ENCODE data around the gene MMP8. TPM values are rescaled to one million over a fixed set of nuclear protein-coding genes. Genes with fewer than 3 reads are reported as not detected.
A peak's percentile ranks its signal among the peaks of the same experiment; 100 is the strongest.
"Not testable (repeated sequence)": the region's sequence is repeated elsewhere in the genome, so short reads cannot be mapped to it uniquely, and the experiment has no call there.

Gene MMP8, protein sequence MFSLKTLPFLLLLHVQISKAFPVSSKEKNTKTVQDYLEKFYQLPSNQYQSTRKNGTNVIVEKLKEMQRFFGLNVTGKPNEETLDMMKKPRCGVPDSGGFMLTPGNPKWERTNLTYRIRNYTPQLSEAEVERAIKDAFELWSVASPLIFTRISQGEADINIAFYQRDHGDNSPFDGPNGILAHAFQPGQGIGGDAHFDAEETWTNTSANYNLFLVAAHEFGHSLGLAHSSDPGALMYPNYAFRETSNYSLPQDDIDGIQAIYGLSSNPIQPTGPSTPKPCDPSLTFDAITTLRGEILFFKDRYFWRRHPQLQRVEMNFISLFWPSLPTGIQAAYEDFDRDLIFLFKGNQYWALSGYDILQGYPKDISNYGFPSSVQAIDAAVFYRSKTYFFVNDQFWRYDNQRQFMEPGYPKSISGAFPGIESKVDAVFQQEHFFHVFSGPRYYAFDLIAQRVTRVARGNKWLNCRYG
- total RNA-seq (ENCODE audit: insufficient read depth, low replicate concordance) = 1.4 TPM

DNA sequence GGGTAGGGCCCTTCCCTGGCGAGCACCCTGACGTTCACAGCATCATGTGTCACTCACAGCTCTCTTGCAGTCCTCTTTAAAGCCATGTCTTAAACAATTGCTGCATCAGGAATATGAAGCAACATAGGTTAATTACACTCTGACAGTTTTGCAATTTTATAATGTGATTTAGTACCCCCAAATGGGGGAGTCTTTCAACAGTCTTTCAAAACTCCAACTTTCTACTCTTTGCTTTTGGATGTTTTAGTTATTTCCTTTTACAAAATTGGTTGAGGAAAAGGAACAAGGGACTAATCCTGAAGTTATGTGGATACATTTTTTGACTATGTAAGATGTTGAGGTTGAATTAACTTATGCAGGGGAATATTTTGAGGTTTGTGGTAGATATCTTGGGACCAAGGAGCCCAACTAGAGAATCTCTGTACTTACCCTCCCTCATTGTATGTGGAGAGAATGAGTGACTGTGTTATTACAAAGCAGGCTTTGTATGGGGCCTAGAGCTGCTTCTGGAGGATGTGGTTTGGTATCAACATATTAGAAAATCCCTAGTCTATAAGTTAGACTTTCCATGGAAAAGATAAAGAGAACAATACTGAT, at the start of gene MMP8:
TSS of gene MMP8 (minus strand) at position 51 of the 597 bp plus-strand sequence. CDS start 99 bp downstream, outside the sequence.
- DNase-seq (ENCODE audit: low spot score) = no peak

GRCh38 chr11:102773386-102773785, 48.6 kb upstream of the MMP8 start:
- DNase-seq (ENCODE audit: low spot score) = peak; percentile 65

- no peak for DNase-seq (ENCODE audit: low spot score)
These were observed 46.6 kb upstream of the MMP8 start for GRCh38 chr11:102771351-102771750.

DNA sequence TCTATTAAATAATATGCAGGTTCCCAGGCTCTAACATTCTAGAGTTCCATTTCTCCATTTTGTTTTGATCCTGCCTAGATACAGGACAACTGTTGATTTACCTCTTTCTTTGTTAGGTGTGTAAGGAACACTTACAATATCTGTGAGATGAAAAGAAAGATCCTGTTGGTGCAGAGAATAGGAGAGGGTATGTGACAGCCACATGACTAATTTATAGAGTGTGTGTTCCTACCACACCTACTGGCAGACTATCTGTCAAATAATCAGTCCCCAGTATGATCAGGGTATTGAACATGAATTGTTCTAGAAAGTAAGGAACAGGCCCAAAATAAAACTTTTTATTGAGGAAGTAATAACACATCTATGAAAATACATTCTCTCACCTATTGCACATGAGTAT, 45.4 kb upstream of the MMP8 start:
- no peak for DNase-seq (ENCODE audit: low spot score)

DNA sequence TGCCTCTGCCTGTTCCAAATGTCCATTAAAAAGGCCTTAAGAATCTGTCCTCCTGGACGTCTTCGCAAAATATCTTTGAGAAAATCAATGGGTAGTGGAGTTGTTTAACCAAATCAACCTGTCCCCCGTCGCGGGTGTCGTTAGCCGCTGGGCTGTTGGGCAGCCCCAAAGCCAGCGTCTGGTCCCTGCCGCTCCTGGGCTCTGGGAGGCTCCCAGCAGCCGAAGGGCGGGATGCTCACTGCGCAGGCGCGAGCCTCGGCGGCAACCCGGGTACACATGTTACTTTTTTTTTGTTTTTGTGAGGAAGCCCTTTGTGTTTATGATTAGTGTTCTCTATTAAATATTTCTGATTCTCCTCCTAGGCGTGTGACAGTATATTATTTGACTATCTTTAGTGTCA, 43.0 kb upstream of the MMP8 start:
- DNase-seq (ENCODE audit: low spot score) = no peak

DNA sequence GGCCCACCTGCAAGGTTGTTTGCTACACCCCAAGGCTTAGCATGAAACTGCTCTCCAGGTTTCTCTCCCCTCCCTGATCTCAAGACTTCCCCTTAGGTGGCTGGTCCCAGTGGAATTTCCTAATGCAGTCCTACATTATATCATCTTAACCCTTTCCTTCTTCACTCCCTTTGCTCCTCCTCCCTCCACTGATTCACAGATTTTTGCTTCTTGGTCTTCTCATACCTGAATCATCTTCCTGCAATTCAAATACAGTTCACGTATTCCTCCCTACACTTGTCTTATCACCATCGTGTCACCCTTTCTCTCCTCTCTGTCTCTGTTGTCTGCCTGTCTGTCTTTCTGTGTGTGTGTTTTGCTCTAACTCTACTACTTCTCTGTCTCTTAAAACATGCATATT, 38.7 kb upstream of the MMP8 start:
- DNase-seq (ENCODE audit: low spot score) = no peak

DNA sequence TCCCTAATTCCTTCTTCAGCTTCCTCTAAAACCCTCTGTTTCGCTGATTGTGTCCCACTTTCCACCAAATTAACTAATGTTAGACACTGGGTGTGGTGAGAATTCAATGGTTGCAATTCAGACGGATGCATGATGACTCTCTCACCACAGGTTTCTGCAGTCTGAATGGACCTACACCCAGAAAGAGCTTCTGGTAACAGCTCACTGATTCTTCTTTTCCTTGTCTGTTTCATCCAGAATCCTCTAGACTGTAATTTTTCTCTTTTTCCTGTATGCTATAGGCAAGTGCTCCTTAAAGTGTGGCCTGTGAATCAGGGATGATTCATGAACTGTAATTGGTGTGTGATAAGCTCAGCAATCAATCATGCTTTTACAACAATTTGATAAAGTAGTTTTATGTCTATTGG, 37.6 kb upstream of the MMP8 start:
- DNase-seq (ENCODE audit: low spot score) = no peak

- peak; percentile 31 for DNase-seq (ENCODE audit: low spot score)
These were observed 37.0 kb upstream of the MMP8 start for GRCh38 chr11:102761646-102762238.

- peak; percentile 78 for DNase-seq (ENCODE audit: low spot score)
These were observed 35.7 kb upstream of the MMP8 start for GRCh38 chr11:102760344-102761035.

GRCh38 chr11:102757823-102758549, 33.2 kb upstream of the MMP8 start:
- DNase-seq (ENCODE audit: low spot score) = no peak

DNA sequence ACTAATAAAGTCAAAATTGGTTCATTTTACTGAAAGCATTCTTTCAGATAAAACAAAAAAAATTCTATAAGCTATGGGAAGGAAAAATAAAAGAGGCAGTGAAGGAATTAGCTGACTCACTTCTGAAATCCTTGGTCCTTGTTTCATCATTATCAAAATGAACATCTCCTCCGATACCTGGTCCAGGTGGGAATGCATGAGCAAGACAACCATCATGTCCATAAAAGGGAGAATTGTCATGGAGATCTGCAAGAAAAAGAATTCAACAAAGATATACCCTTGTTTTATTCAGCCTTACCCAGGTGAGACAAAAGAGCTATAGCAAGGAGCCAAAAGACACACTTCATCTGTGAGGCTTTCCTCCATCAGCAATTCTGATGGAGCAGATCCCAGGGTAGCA, 28.5 kb upstream of the MMP8 start:
- no peak for DNase-seq (ENCODE audit: low spot score)

DNA sequence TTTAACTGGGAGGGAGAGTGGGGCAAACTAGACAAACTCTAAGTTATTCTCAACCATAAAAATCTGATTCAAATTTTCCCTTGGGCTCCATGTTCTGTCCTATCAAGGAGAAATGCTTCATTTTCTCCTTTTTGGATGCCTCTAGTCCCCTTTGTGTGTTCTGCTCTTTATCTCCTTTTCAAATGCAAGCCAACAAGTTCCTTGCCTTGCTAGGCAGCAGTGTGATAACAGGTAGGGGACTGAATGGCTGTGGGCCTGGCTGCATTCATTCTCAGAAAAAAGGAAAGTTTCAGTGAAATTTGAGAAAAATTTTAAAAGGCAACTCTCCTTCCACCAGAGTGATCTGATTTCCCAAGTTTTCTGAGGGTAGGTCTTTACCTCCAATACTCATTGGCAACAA, 26.9 kb upstream of the MMP8 start:
- DNase-seq (ENCODE audit: low spot score) = no peak

GRCh38 chr11:102749101-102749722, 24.5 kb upstream of the MMP8 start:
- DNase-seq (ENCODE audit: low spot score) = no peak

GRCh38 chr11:102746746-102747578, 22.2 kb upstream of the MMP8 start:
- DNase-seq (ENCODE audit: low spot score) = not testable (repeated sequence)

DNA sequence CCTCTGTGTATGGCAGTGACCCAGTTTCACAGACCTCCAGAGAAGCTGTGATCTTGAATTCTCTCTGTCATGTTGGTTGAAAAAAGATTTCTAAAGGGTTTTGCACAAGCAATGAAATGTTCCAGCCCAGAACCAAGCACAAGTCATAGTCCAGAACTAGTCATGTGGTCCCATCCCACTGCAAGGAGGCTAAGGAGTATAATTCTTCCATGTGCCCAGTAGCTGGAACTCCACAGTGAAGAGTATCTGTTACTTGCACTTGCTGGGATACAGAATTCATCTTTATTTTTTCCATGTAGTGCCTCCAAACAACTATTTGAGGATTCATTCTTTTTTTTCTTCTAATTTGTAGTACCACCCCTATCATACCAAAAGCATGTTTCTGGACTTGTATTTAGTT, 9.9 kb upstream of the MMP8 start:
- no peak for DNase-seq (ENCODE audit: low spot score)

DNA sequence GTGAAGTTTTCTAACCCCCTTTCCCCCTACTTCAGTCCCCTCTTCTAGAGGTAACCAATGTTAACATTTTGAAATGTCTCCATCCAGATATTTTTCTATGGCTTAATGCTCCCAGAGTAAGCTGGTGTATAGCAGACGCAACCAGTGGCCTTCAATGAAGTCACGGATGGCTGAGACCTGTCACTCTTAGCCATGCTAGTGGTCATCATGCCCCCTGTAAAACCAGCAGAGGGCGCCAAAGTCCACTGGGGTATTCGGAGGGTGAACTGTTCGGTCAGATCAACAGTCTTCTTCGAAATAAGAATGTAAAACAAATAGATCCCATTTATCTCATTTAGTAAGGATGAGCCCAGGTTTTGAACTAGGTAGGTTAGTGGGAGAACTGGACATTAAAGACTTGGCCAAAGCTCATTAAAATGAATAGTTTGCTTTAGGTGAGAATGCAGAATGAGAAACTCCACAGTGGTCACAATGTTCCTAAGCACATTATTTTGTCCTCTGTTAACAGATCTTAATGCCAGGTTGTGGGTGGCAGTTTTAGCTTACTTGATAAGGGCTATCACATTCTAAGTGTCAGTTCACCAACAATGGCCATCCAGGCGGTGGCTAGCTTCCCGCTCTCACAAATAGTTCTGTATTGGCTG, 8.6 kb upstream of the MMP8 start:
- no peak for DNase-seq (ENCODE audit: low spot score)

GRCh38 chr11:102730944-102731343, 6.2 kb upstream of the MMP8 start:
- not testable (repeated sequence) for DNase-seq (ENCODE audit: low spot score)

- DNase-seq (ENCODE audit: low spot score) = no peak
These were observed 5.4 kb upstream of the MMP8 start for GRCh38 chr11:102729849-102730815.
